MG63 (cell line): Measurements from ENCODE around the gene BCLAF1. TPM values are rescaled to one million over a fixed set of nuclear protein-coding genes. Genes with fewer than 3 reads are reported as not detected.

Experiments
- DNase-seq: peaks from one replicate; pipeline ENCODE4 v3.0.0-alpha.2; 2020
- H3K27me3 ChIP-seq: fragments of 250-450 bp; sonication (Bioruptor Pico); 2 replicates; pipeline ENCODE4 v1.5.1; 2020; ENCODE audit warnings: mild to moderate bottlenecking, moderate library complexity
- H3K36me3 ChIP-seq: fragments of 250-450 bp; sonication (Bioruptor Pico); 2 replicates; pipeline ENCODE4 v1.5.1; 2020; ENCODE audit warnings: mild to moderate bottlenecking, moderate library complexity
- H3K4me3 ChIP-seq: fragments of 250-450 bp; sonication (Bioruptor Pico); 2 replicates; pipeline ENCODE4 v1.5.1; 2020; ENCODE audit warnings: mild to moderate bottlenecking, moderate library complexity
- H3K9me3 ChIP-seq: fragments of 250-450 bp; sonication (Bioruptor Pico); 2 replicates; pipeline ENCODE4 v1.5.1; 2020; ENCODE audit warnings: mild to moderate bottlenecking, moderate library complexity
- total RNA-seq: library from RNA; depleted of rRNA; stranded (reverse); fragments of >200 nt; shearing (Covaris generic); gene quantifications from 2 replicates; pipeline ENCODE4 v1.2.3, GENCODE V29; 2014; ENCODE audit warnings: low replicate concordance; rRNA removed

The BCLAF1 gene, protein sequence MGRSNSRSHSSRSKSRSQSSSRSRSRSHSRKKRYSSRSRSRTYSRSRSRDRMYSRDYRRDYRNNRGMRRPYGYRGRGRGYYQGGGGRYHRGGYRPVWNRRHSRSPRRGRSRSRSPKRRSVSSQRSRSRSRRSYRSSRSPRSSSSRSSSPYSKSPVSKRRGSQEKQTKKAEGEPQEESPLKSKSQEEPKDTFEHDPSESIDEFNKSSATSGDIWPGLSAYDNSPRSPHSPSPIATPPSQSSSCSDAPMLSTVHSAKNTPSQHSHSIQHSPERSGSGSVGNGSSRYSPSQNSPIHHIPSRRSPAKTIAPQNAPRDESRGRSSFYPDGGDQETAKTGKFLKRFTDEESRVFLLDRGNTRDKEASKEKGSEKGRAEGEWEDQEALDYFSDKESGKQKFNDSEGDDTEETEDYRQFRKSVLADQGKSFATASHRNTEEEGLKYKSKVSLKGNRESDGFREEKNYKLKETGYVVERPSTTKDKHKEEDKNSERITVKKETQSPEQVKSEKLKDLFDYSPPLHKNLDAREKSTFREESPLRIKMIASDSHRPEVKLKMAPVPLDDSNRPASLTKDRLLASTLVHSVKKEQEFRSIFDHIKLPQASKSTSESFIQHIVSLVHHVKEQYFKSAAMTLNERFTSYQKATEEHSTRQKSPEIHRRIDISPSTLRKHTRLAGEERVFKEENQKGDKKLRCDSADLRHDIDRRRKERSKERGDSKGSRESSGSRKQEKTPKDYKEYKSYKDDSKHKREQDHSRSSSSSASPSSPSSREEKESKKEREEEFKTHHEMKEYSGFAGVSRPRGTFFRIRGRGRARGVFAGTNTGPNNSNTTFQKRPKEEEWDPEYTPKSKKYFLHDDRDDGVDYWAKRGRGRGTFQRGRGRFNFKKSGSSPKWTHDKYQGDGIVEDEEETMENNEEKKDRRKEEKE
- 58.5 and 108 TPM in 2 replicates for total RNA-seq

DNA sequence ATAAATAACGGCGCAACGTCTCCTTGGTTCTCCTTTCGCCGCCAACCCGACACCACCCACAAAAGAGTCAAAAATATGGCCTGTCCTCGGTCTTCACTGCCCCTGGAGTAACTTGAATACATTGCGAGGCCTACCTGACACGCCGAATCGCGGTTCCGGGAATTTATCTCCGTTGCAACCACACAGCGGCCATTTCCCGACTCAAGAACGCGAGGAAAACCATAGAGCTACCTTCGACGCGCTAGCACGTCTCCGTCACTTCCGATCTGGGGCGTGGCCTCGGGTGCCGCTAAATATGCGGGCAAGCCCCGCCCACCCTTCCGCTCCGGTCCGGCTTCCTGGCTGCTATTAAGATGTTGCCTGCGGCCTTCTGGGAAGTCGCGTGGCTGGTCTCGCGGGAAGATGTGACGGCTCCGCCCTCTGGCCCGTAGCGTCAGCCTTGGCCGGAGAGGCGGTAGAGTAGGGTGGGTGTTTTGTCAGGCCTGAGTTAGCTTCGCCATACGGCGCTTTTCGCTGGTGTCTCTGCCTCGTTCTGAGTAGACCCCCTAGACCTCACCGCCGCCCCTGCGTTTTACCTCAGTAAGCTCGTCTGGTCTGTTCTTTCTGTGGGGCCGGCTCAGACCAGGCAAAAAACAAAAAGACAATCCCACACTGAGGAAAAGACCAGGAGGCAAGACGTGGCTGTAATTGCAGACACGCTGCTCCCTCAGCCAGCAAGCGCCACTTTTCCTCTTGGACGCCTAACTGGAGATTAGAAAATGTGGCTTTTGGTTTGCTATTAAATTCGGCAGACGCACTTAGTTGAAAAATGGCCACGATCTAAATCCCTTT is at the start of gene BCLAF1:
TSS of gene BCLAF1 (minus strand) at position 268 of the 831 bp plus-strand sequence. CDS start 9,980 bp downstream, outside the sequence.
- H3K9me3 ChIP-seq: no peaks in the 10 kb centered on the region
- no peaks in the 10 kb centered on the region for H3K27me3 ChIP-seq
- DNase-seq: peak; percentile 97
- peak within 1 kb of the TSS; percentile 97 for H3K4me3 ChIP-seq
- H3K36me3 ChIP-seq: peaks cover 22% of the 10 kb centered on the region

DNA sequence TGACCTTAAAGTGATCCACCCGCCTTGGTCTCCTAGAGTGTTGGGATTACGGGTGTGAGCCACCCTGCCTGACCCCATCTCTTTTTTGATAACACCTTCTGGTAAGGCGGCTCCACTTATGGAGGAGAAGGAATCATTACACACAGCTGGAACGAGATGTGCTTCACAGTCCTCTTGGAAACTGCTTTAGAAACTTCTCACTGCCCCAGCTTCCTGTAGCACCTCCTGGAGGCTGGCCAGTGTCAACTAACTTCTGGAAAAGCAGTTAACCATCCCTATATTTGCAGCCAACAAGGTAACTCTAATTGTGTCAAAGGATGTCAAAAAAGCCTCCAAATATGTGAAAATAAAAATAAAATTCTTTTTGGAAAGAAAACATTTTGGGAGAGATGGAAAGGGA is 48.8 kb upstream of the BCLAF1 start:
- H3K4me3 ChIP-seq: no peak overlapping the region
- no peaks in the 10 kb centered on the region for H3K27me3 ChIP-seq
- DNase-seq: no peak
- no peaks in the 10 kb centered on the region for H3K36me3 ChIP-seq
- H3K9me3 ChIP-seq: no peaks in the 10 kb centered on the region

DNA sequence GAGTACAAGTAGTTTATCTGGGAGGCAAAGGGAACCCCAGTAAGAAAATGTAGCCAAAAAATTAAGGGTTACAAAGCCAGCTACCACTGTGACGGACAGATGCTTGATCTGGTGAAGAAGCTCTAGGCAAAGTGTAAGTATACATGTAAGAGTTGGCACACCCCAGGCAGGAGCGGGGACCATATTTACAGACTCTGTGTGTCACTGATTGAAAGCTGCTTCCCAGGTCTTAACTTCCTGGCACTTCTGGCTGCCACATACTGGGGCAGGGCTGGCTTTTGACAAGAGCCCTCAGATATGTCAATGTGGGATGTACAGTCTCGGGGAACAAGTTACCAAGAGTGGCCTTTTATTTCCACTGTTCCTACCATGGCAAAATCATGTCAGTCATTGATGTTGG is 48.0 kb upstream of the BCLAF1 start:
- H3K9me3 ChIP-seq: no peaks in the 10 kb centered on the region
- DNase-seq: no peak
- no peaks in the 10 kb centered on the region for H3K27me3 ChIP-seq
- no peak overlapping the region for H3K4me3 ChIP-seq
- no peaks in the 10 kb centered on the region for H3K36me3 ChIP-seq

DNA sequence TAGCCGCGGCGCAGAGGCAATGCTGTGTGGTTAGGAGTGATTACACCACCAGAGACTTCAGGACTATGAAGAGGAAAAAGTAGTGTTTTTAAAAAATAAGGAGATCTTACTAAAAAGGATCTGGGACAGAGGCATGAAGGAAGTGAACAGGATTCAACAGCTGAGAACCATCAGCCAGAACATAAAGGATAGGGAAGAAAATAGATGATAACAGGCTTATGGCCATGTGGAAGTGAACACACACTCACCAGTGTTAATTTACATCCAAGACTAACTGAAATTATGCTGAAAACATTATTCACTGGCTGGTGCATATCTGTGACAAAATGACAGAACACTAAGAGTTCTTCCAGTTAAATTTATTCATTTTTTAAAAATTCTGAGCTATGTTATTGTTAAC is 47.5 kb upstream of the BCLAF1 start:
- H3K36me3 ChIP-seq: no peaks in the 10 kb centered on the region
- H3K27me3 ChIP-seq: no peaks in the 10 kb centered on the region
- no peak for DNase-seq
- H3K9me3 ChIP-seq: no peaks in the 10 kb centered on the region
- no peak overlapping the region for H3K4me3 ChIP-seq

DNA sequence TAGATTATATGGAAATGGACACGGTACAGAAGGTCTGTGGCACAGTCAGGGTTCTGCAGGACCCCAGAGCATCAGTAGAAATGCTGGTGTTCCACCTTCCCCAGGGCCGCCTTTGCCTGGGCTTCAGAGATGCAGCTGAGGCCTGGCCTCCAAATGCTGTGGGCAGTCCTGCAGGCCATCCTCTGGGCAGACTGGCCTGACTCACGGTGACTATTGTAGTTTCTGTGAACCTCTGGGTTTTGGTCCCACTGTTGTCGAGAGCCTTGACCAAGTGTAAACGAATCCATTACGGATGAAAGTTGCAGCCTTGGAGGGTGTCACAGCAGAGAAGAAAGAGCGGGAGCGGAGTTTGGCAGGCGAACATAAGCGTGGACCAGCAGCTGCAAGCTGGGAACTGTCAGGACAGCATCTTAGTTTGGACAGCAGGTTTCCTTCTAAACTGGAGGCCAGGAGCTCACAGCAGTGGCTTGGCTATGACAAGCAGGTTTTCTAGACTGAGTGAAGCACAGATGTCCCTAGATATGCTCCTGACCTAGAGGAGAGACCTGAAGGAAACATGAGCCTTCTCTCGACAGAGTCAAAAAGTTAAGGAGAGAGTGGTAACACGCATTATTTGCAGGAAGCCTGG is 46.2 kb upstream of the BCLAF1 start:
- H3K36me3 ChIP-seq: no peaks in the 10 kb centered on the region
- no peaks in the 10 kb centered on the region for H3K9me3 ChIP-seq
- no peak for DNase-seq
- no peaks in the 10 kb centered on the region for H3K27me3 ChIP-seq
- H3K4me3 ChIP-seq: no peak overlapping the region

DNA sequence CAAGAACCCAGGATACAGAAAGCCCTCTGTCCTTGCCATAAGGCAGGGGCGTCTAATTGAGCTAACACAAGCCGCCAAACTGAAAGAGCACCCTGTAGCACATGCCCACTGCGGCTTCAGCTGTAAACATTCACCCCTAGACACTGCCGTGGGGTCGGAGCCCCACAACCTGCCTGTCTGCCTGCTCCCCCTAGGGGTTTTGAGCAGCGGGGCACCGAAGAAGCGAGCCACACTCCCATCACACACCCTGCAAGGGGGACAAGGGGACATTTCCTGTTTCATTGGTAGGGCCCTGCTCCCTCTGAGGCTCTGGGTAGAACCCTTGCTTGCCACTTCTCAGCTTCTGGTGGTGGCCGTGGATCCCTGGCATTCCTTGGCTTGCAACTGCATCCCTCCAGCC is 45.2 kb upstream of the BCLAF1 start:
- no peaks in the 10 kb centered on the region for H3K36me3 ChIP-seq
- no peaks in the 10 kb centered on the region for H3K27me3 ChIP-seq
- H3K4me3 ChIP-seq: no peak overlapping the region
- no peak for DNase-seq
- no peaks in the 10 kb centered on the region for H3K9me3 ChIP-seq

DNA sequence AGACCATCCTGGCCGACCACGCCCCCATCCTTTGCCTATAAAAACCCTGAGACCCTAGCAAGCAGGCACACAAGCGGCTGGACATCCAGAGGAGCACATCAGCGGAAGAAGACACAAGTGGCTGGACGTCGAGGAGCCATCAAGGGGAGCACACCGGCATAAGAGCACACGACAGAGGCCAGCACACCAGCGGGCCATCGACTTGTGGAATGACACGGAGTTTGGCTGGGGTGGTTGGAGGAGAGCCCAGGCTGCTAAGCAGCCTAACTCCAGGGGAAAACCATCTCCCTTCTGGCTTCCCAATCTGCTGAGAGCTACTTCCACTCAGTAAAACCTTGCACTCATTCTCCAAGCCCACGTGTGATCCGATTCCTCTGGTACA is 44.8 kb upstream of the BCLAF1 start:
- Histone ChIP-seq H3K4me3 (no peak overlapping the region), H3K36me3 (no peaks in the 10 kb centered on the region), H3K9me3 (no peaks in the 10 kb centered on the region), H3K27me3 (no peaks in the 10 kb centered on the region)
- no peak for DNase-seq

DNA sequence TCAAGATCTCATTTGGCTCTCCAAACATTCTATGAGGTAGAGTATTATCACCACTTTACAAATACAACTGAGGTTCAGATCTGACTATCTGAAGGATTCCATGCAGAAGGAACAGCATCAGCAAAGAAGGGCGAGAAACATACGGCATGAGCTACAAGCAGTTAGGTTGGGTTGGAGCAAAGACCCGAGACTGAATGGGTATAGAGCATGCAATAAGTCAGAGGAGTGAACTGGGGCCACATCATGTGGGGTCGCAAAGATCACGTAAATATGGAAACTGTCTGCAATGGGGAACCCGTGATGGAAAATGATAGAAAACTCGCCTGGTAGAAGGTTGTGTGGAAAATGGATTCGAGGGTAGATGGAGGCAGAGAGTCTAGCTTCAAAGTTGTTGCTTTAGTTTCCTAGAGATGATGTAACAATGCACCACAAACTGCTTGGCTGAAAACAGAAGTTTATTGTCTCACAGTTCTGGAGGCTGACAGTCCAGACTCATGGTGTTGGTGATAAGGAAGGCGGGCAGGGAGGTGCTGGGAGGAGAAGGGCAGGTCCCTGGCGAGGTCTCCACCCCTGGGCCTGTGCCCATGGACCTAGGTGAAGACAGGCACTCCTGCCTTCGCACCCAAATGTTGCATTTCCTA is 44.3 kb upstream of the BCLAF1 start:
- Histone ChIP-seq H3K9me3 (no peaks in the 10 kb centered on the region), H3K27me3 (no peaks in the 10 kb centered on the region), H3K4me3 (no peak overlapping the region), H3K36me3 (no peaks in the 10 kb centered on the region)
- no peak for DNase-seq

DNA sequence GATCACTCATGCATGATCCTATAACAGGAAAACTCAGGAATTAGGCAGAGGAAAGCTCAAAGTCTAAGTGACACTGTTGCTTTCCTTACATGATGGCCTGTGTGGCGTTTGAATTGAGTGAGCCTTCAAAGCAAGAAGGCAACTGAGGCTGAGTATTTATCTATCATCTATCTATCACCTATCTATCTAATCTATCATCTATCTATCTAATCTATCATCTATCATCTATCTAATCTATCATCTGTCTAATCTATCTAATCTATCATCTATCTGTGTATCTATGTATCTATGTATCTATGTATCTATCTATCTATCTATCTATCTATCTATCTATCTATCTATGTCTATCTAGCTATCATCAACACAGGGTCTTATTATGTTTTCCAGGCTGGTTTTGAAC is 41.8 kb upstream of the BCLAF1 start:
- H3K27me3 ChIP-seq: no peaks in the 10 kb centered on the region
- no peak overlapping the region for H3K4me3 ChIP-seq
- DNase-seq: no peak
- H3K9me3 ChIP-seq: no peaks in the 10 kb centered on the region
- no peaks in the 10 kb centered on the region for H3K36me3 ChIP-seq

DNA sequence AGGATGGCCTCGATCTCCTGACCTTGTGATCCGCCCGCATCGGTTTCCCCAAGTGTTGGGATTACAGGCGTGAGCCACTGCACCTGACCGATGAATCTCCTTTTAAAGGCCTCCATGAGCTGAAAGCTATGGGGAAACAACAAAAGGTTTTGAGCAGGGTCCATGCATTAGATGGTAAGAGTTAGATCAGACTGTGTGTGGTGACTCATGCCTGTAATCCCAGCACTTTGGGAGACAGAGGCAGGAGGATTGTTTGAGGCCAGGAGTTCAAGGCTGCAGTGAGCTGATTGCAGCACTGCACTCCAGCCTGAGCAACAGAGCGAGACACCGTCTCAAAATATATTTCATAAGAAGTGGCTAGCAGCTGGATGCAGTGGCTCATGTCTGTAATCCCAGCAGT is 41.0 kb upstream of the BCLAF1 start:
- Histone ChIP-seq H3K27me3 (no peaks in the 10 kb centered on the region), H3K4me3 (no peak overlapping the region), H3K36me3 (no peaks in the 10 kb centered on the region), H3K9me3 (no peaks in the 10 kb centered on the region)
- no peak for DNase-seq

DNA sequence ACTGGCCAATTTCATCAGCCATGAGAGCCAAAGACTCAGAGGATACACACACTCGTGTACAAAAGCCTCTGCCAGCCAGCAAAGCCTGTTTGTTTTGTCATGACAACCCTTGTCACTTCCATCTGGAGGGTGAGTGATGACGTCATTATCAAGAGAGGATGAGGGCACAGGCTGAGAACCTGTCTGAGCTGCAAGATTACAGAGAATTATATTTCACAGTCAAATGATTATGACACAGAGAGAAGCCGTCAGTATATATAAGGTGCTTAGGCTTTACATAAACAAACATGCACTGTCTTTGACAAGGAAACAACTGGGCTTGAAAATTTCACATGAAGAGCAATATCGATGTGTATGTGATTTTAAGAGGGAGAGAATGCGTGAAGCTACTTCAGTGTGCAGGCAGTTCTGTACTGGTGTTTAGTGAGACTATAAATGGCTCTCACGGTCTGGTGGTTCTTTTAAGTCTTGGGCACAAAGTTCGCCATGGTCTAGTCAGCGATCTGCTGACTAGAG is 36.5 kb upstream of the BCLAF1 start:
- H3K9me3 ChIP-seq: no peaks in the 10 kb centered on the region
- H3K4me3 ChIP-seq: no peak overlapping the region
- H3K36me3 ChIP-seq: no peaks in the 10 kb centered on the region
- no peak for DNase-seq
- no peaks in the 10 kb centered on the region for H3K27me3 ChIP-seq

DNA sequence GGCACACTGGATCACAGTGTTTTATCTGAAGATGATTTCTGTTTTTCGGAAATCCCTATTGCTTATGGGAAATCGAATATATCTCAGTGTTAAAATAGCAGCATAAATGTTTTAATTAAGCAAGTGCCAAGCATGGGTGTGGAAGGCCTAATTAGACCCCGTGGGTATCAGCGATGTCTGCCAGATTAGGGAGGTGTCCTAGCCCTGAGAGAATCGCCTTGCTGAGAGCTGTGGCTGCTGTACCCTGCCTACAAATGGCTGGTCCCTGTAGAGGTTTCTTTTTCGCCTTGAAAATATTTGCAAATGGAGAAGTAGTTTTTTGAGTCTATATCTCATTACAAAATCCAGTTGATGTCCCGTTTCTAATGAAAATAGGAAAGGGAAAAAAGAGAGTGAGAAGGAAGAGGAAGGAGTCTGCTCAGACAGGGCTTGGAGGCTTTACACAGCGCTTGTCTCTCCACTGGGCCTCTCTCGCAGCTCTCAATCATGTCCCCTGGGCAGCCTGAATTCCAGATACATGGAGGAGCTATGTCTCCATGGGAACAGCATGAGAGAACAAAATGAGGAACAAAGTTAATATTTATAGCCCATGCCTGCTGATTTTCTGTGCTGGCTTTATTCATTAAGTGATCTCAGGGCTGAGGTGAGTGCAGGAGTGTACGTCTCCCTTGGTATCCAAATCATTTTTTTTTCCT is 35.2 kb upstream of the BCLAF1 start:
- no peaks in the 10 kb centered on the region; the same call in 1 of the 2 replicates for H3K27me3 ChIP-seq
- no peak overlapping the region for H3K4me3 ChIP-seq

DNA sequence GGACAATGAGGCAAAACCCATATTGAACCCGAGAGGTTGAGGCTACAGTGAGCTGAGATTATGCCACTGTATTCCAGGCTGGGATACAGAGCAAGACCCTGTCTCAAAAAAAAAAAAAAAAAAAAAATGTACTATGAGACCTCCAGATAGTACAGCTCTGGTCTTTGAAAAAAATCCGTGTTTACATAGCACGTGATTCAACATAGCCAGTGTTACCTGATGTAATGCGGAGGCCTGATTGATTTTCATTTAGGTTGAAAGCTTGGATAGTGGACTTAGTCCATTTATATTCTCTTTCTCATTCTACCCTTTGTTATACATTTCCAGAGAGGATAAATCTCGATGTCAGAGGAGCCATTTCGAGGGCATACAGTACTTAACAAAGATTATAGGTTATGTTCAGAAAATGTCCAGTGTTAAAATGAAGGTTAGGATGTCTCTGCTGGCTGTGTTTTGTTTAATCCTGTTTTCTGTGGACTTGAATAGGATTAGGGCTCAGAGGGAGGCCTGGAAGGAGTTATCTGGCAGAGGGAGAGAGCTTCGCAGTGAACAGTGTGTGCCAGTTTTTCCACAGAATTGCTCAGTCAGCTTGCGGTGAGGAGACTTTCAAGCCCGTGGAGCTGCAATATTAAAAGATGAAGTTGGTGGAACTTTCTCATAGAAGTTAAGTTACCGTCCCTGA is 33.9 kb upstream of the BCLAF1 start:
- Histone ChIP-seq H3K27me3 (no peaks in the 10 kb centered on the region; the same call in 1 of the 2 replicates), H3K4me3 (no peak overlapping the region), H3K9me3 (no peaks in the 10 kb centered on the region), H3K36me3 (no peaks in the 10 kb centered on the region)
- peak; percentile 24 for DNase-seq

More for the DNA sequence above, 35.2 kb upstream of the BCLAF1 start:
- Histone ChIP-seq H3K9me3 (no peaks in the 10 kb centered on the region), H3K36me3 (no peaks in the 10 kb centered on the region)
- DNase-seq: no peak

DNA sequence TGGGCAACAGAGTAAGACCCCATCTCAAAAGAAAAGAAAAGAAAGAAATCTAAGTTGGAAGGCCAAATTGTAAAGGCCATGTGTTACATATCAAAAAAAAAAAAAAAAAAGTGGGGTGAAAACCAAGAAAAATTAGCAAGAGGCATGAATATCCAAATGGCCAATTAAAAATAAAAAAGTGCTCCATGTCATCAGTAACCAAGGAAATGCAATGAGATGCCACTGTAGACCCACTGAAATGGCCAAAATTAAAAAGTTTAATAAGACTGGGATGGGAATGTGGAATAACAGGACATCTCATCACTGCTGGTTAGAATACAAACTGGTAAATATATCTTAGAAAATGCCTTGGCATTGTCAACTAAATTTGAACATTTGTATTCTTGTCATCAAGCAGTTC is 30.1 kb upstream of the BCLAF1 start:
- H3K36me3 ChIP-seq: no peaks in the 10 kb centered on the region
- DNase-seq: no peak
- H3K27me3 ChIP-seq: no peaks in the 10 kb centered on the region; the same call in 1 of the 2 replicates
- H3K9me3 ChIP-seq: no peaks in the 10 kb centered on the region
- H3K4me3 ChIP-seq: no peak overlapping the region

DNA sequence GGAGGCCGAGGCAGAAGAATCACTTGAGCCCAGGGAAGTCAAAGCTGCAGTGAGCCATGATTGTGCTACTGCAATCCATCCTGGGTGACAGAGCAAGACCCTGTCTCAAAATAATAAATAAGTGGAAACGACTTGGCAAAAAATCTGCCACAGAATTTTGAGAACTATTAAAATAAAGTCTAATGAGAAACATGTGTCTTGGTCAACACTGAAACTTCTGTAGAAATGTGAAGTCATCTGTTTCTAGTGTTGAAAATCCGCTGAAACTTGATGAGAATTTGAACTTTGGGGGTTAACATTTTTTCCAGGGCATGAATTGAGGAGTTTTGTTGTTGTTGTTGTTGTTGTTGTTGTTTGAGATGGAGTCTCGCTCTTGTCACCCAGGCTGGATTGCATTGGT is 29.0 kb upstream of the BCLAF1 start:
- no peak overlapping the region for H3K4me3 ChIP-seq
- no peaks in the 10 kb centered on the region for H3K9me3 ChIP-seq
- no peaks in the 10 kb centered on the region for H3K36me3 ChIP-seq
- no peak for DNase-seq
- no peaks in the 10 kb centered on the region; the same call in 1 of the 2 replicates for H3K27me3 ChIP-seq
